Osteoblast (primary cell): Measurements from ENCODE around the gene TPGS2. TPM values are rescaled to one million over a fixed set of nuclear protein-coding genes. Genes with fewer than 3 reads are reported as not detected.
A peak's percentile ranks its signal among the peaks of the same experiment; 100 is the strongest.

Source experiments
- DNase-seq: peaks from one replicate; pipeline ENCODE4 v3.0.0; 2011; ENCODE audit warnings: low spot score, mixed read lengths; ENCODE audit not compliant: insufficient read length; ENCODE audit errors: missing footprints
- H2AFZ ChIP-seq: 2 replicates; pipeline ENCODE4 v1.6.0; 2011; ENCODE audit warnings: mild to moderate bottlenecking, low read length
- H3K27ac ChIP-seq: 2 replicates; pipeline ENCODE4 v1.5.1; 2011; ENCODE audit warnings: mild to moderate bottlenecking, low read depth, low read length, moderate library complexity
- H3K27me3 ChIP-seq: 2 replicates; pipeline ENCODE4 v1.6.0; 2012; ENCODE audit warnings: mild to moderate bottlenecking, control low read depth, inconsistent platforms, low read length, moderate library complexity; ENCODE audit not compliant: insufficient read depth
- H3K36me3 ChIP-seq: 2 replicates; pipeline ENCODE4 v1.5.1; 2011; ENCODE audit warnings: mild to moderate bottlenecking, low read length, control low read depth, moderate library complexity; ENCODE audit not compliant: insufficient read depth
- H3K4me1 ChIP-seq: 2 replicates; pipeline ENCODE4 v1.5.1; 2011; ENCODE audit warnings: mild to moderate bottlenecking, low read length, control low read depth, moderate library complexity; ENCODE audit not compliant: insufficient read depth
- H3K4me2 ChIP-seq: 2 replicates; pipeline ENCODE4 v1.6.0; 2011; ENCODE audit warnings: mild to moderate bottlenecking, low read length; ENCODE audit not compliant: insufficient read depth
- H3K4me3 ChIP-seq: fragments of 200-600 bp; sonication (generic); 3 replicates; pipeline ENCODE4 v1.5.1; 2012; ENCODE audit warnings: mild to moderate bottlenecking, low read length, inconsistent platforms; ENCODE audit not compliant: insufficient read depth
- H3K79me2 ChIP-seq: 2 replicates; pipeline ENCODE4 v1.6.0; 2012; ENCODE audit warnings: mild to moderate bottlenecking, low read length, control low read depth, inconsistent platforms; ENCODE audit not compliant: insufficient read depth
- H3K9me3 ChIP-seq: 2 replicates; pipeline ENCODE4 v1.5.1; 2011; ENCODE audit warnings: low read depth, low read length, control low read depth
- H4K20me1 ChIP-seq: 2 replicates; pipeline ENCODE4 v1.6.0; 2012; ENCODE audit warnings: mild to moderate bottlenecking, low read length, control low read depth; ENCODE audit not compliant: insufficient read depth
- CTCF ChIP-seq: IDR thresholded peaks from 2 replicates; pipeline ENCODE4 v1.5.1; 2011; ENCODE audit warnings: mild to moderate bottlenecking, low read depth, low read length, moderate library complexity; ENCODE audit errors: extremely low read depth
- total RNA-seq: library from RNA; depleted of rRNA; stranded (reverse); fragments of >200 nt; gene quantifications from 2 replicates; pipeline ENCODE4 v1.2.3, GENCODE V29; 2012

Gene TPGS2
- total RNA-seq, 1 donor, result 98.8 TPM

DNA sequence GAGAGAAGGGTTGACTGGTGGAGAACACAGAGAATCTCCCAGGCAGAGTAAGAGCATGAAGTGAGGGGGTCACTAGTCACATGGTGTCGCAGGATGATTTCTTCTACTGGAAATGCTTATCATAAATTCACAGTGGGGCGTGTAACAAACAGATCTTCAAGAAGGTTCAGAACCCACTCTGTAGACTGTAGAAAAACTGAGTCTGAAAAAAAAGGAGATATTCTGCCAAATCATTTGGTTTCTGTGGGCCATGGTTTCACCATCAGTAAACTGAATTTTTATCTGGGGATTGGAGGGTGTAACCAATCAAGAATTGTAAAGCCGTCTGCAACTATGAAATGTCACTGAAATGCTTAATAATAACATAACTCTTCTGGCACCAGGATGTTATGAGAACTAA, 15.0 kb downstream of the TPGS2 start:
- H2AFZ ChIP-seq, result no peak overlapping the region
- no peak overlapping the region for H3K4me3 ChIP-seq
- no peaks in the 10 kb centered on the region for H3K79me2 ChIP-seq
- H3K4me1 ChIP-seq, result peaks cover 15% of the 10 kb centered on the region
- TF ChIP-seq CTCF, result no peak
- H3K36me3 ChIP-seq, result no peaks in the 10 kb centered on the region
- H3K27ac ChIP-seq, result no peak overlapping the region
- no peaks in the 10 kb centered on the region for H4K20me1 ChIP-seq
- H3K4me2 ChIP-seq, result no peak overlapping the region
- DNase-seq, result no peak
- no peaks in the 10 kb centered on the region for H3K27me3 ChIP-seq
- no peaks in the 10 kb centered on the region for H3K9me3 ChIP-seq

GRCh38 chr18:36813101-36813775, 15.6 kb downstream of the TPGS2 start:
- no peaks in the 10 kb centered on the region for H3K9me3 ChIP-seq
- H3K27ac ChIP-seq, result no peak overlapping the region
- H2AFZ ChIP-seq, result no peak overlapping the region
- H3K4me3 ChIP-seq, result no peak overlapping the region
- H3K4me2 ChIP-seq, result no peak overlapping the region
- TF ChIP-seq CTCF, result no peak
- DNase-seq, result no peak
- no peaks in the 10 kb centered on the region for H3K79me2 ChIP-seq
- H3K27me3 ChIP-seq, result no peaks in the 10 kb centered on the region
- no peaks in the 10 kb centered on the region for H3K36me3 ChIP-seq
- H4K20me1 ChIP-seq, result no peaks in the 10 kb centered on the region
- H3K4me1 ChIP-seq, result peaks cover 19% of the 10 kb centered on the region

DNA sequence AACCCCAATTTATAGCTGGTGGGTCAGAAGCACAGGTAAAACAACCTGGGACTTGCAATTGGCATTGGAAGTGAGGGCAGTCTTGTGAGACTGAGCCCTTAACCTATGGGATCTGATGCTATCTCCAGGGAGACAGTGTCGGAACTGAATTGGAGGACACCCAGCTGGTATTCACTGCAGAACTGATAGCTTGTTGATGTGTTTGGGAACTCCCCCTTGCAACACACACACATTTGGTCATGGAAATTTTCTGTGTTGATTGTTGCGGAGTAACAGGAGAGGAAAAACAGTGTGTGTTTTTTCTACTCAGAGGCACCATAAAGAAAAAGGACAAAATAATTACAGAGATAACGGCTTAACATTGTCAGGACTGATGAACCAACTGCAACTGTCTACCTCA, 16.1 kb downstream of the TPGS2 start:
- no peak for TF ChIP-seq CTCF
- H2AFZ ChIP-seq, result no peak overlapping the region

DNA sequence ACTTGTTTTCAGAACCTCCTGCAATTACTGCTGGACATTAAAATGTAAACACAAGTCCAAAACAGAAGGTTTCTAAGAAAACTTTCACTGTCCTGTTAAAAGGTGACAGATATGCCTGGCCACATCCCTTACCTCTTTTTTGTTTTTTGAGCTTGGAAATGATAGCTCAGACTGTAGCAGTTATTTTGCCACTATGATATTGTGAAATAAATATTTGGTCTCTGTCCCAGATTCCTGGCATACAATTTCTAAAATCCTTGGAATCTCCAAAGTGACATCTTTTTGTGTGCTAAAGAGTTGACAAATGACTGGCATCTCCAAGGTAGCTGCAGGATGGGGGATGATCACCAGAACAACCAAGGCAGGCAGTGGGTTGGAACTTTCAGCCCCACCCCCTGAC, 16.8 kb downstream of the TPGS2 start:
- Histone ChIP-seq H3K4me2 (no peak overlapping the region), H4K20me1 (no peaks in the 10 kb centered on the region), H3K27me3 (no peaks in the 10 kb centered on the region), H3K36me3 (peaks cover 8% of the 10 kb centered on the region), H3K4me3 (no peak overlapping the region), H2AFZ (no peak overlapping the region), H3K9me3 (no peaks in the 10 kb centered on the region), H3K27ac (peak overlapping the region; percentile 35), H3K4me1 (peaks cover 19% of the 10 kb centered on the region), H3K79me2 (no peaks in the 10 kb centered on the region)
- TF ChIP-seq CTCF, result no peak
- DNase-seq, result no peak

More for the DNA sequence above, 16.1 kb downstream of the TPGS2 start:
- Histone ChIP-seq H3K4me3 (no peak overlapping the region), H4K20me1 (no peaks in the 10 kb centered on the region), H3K9me3 (no peaks in the 10 kb centered on the region), H3K79me2 (no peaks in the 10 kb centered on the region), H3K36me3 (peaks cover 2% of the 10 kb centered on the region), H3K27me3 (no peaks in the 10 kb centered on the region), H3K4me1 (peaks cover 19% of the 10 kb centered on the region), H3K4me2 (no peak overlapping the region), H3K27ac (no peak overlapping the region)
- DNase-seq, result no peak
